ENCODE measurements around the gene LGALS12.

LGALS12 gene

DNA sequence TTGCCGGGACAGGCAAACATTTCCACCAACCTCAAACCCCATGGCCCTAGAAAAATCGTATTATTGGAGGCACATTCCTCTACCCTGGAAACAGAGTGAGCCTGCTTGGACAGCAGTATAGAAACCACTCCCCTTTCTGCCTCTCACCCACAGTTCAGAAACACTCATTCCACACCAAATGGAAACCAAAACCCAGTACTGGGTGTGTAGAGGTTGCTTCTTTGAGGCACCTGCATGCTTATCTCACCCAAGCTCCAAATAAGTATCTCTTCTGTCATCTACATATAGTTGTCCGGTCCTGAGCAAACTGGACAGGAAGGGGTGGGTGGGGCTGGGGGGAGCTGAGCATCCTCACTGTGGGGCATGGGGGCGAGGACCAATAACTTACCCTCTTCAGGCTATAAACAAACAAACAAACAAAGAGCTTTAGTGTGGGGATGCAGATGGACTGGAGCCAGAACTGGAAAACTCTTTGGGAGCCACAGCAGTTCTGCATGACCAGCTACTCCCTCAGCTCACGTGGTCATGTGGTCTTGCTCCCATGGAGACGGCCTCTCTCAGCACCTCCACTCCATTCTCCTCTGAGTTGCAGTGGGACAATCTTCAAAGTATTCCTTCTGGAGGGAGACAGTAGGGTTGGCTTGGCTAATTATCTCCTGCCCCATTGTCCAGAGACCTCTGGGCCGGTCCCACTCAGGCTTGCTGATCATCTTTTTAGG is 58.3 kb downstream of the LGALS12 start:
- DNase-seq = no peak

DNA sequence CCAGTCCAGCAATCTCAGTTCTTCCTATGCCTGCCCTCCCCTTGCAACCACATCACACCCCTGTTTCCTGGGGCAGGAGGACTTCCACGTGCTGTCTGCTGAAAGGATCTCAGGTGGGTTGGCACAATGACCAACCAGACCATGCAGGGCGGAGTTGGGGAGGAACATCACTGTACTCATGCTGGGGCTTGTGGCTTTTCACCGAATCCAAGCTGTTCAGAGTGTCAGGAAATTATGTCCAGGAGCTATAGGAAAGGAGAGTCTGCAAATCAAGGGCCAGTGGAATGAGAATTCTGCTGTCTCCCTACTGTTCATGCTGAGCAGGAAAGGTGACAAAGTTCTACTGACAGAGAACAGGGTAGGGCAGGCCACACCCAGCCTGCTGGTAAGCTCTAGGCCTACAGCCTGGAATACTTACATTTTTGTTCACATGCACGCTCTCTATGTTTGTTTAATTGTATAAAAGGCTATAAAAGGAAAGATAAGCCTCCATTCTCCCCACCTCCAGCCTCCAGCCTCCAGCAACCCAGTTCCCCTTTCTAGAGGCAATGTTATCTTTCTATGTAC is 59.0 kb downstream of the LGALS12 start:
- peak; percentile 11 for DNase-seq

Data from hematopoietic multipotent progenitor cell treated with erythropoietin and hydrocortisone succinate and interleukin-3 and kit ligand, for 8 days (in vitro differentiated cells).